ENCODE measurements around the gene TMEM132D.

GRCh38 chr12:129523621-129524020, 380.2 kb downstream of the TMEM132D start:
- TF ChIP-seq, protein P1, sequence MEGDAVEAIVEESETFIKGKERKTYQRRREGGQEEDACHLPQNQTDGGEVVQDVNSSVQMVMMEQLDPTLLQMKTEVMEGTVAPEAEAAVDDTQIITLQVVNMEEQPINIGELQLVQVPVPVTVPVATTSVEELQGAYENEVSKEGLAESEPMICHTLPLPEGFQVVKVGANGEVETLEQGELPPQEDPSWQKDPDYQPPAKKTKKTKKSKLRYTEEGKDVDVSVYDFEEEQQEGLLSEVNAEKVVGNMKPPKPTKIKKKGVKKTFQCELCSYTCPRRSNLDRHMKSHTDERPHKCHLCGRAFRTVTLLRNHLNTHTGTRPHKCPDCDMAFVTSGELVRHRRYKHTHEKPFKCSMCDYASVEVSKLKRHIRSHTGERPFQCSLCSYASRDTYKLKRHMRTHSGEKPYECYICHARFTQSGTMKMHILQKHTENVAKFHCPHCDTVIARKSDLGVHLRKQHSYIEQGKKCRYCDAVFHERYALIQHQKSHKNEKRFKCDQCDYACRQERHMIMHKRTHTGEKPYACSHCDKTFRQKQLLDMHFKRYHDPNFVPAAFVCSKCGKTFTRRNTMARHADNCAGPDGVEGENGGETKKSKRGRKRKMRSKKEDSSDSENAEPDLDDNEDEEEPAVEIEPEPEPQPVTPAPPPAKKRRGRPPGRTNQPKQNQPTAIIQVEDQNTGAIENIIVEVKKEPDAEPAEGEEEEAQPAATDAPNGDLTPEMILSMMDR (IDR thresholded peaks at IDR 0.05): no peak
- no peak for TF ChIP-seq EZH2phosphoT487 (IDR thresholded peaks at IDR 0.05)
- no peak for TF ChIP-seq EZH2 (IDR thresholded peaks at IDR 0.05)
